WERI-Rb-1 (cell line): ENCODE measurements around the gene CLK1.
"Not testable (repeated sequence)": the region's sequence is repeated elsewhere in the genome, so short reads cannot be mapped to it uniquely, and the experiment has no call there.

Experiments
- DNase-seq: peaks from one replicate; pipeline ENCODE4 v3.0.0-alpha.2; 2020
- H3K27ac ChIP-seq: fragments of 250-450 bp; sonication (Bioruptor Pico); 2 replicates; pipeline ENCODE4 v1.5.1; 2020; ENCODE audit warnings: mild to moderate bottlenecking, moderate library complexity
- H3K27me3 ChIP-seq: fragments of 250-450 bp; sonication (Bioruptor Pico); 2 replicates; pipeline ENCODE4 v1.5.1; 2021; ENCODE audit warnings: mild to moderate bottlenecking, low read depth, moderate library complexity; ENCODE audit not compliant: insufficient read depth, severe bottlenecking
- H3K36me3 ChIP-seq: fragments of 250-450 bp; sonication (Bioruptor Pico); 2 replicates; pipeline ENCODE4 v1.5.1; 2020; ENCODE audit warnings: mild to moderate bottlenecking, moderate library complexity
- H3K4me3 ChIP-seq: 2 replicates; pipeline ENCODE4 v1.5.1; 2011; ENCODE audit warnings: low read depth, mild to moderate bottlenecking, control low read depth, low read length
- H3K9me3 ChIP-seq: fragments of 250-450 bp; sonication (Bioruptor Pico); 2 replicates; pipeline ENCODE4 v1.5.1; 2021; ENCODE audit warnings: mild to moderate bottlenecking, moderate library complexity; ENCODE audit not compliant: severe bottlenecking
- TF ChIP-seq, protein P1 (sequence below): IDR thresholded peaks from 2 replicates; pipeline ENCODE4 v1.5.1; 2011; ENCODE audit warnings: low read depth, mild to moderate bottlenecking, control low read depth, inconsistent platforms, low read length

CLK1 gene

DNA sequence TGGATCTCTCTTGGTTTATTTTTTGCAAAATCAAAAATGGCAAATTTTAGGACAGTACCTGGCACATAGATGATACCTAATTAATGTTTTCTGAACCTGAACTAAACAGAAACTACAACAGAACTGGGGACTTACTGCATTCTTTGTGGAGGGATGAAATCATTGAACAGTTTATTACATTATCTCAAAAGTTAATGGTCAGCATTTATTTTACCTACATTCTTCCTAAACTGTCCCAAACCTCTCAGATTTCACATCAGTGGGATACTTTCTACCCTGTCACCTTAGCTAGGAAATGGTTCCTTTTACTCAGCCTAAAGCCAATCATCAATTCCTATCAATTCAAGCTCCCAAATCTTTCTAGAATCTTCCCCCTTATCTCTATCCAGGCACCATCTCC, 35.0 kb upstream of the CLK1 start:
- no peaks in the 10 kb centered on the region for H3K9me3 ChIP-seq
- no peaks in the 10 kb centered on the region for H3K27me3 ChIP-seq
- H3K36me3 ChIP-seq = peaks cover 68% of the 10 kb centered on the region
- no peak overlapping the region for H3K27ac ChIP-seq
- H3K4me3 ChIP-seq = no peak overlapping the region
- TF ChIP-seq, protein P1, sequence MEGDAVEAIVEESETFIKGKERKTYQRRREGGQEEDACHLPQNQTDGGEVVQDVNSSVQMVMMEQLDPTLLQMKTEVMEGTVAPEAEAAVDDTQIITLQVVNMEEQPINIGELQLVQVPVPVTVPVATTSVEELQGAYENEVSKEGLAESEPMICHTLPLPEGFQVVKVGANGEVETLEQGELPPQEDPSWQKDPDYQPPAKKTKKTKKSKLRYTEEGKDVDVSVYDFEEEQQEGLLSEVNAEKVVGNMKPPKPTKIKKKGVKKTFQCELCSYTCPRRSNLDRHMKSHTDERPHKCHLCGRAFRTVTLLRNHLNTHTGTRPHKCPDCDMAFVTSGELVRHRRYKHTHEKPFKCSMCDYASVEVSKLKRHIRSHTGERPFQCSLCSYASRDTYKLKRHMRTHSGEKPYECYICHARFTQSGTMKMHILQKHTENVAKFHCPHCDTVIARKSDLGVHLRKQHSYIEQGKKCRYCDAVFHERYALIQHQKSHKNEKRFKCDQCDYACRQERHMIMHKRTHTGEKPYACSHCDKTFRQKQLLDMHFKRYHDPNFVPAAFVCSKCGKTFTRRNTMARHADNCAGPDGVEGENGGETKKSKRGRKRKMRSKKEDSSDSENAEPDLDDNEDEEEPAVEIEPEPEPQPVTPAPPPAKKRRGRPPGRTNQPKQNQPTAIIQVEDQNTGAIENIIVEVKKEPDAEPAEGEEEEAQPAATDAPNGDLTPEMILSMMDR = no peak
- DNase-seq = no peak

DNA sequence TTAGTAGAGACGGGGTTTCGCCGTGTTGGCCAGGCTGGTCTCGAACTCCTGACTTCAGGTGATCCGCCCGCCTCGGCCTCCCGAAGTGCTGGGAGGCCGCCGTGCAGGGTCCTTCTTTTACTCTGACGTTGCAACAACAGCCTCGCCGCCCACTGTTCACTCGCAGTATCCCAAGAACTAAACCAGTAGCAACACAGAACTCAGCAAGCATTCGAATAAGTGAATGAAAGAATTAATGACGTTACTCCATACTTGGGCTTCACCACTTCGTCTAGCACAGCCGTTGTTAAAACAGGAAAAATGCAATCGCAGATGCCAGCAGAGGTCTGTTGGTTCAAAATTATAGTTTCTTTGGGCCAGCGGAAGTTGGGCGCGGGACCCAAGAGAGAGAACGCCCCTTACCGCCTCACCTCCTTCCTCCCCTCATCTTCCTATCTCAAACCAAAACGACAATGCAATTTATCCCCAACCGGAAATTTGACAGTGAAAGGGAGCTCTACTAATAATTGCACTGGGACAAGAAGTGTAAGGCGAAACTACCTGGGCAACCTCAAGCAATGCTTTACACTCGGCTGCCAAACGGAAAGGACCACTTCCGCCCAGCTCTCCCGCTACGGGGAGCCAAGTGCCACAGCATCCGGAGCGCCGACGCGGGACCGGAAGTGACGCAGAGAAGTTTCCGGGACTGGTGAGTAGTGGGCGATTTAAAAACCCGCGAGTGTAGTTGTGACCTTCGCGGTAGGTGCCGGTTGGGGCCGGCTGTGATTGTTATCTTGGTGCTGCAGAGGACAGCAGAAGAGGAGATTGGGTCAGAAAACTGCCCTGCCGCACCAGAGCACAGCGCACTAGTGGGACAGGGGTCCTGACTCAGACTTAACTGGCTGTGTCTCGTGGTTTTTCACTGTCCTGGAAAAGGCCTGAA, 24.5 kb upstream of the CLK1 start, which contains the start of the genes NIF3L1 and PPIL3:
NIF3L1 (plus strand) TSS at position 668 of the 922 bp plus-strand sequence. CDS start 2,573 bp downstream, outside the sequence.
PPIL3 (minus strand) TSS at position 374 of the 922 bp plus-strand sequence. CDS start 1,462 bp downstream, outside the sequence.
- Histone ChIP-seq H3K27ac (peak within 1 kb of the TSS; percentile 91), H3K4me3 (peak within 1 kb of the TSS; percentile 99), H3K9me3 (no peaks in the 10 kb centered on the region), H3K27me3 (no peaks in the 10 kb centered on the region), H3K36me3 (peaks cover 29% of the 10 kb centered on the region)
- TF ChIP-seq, protein P1 = no peak
- peak; percentile 97 for DNase-seq

DNA sequence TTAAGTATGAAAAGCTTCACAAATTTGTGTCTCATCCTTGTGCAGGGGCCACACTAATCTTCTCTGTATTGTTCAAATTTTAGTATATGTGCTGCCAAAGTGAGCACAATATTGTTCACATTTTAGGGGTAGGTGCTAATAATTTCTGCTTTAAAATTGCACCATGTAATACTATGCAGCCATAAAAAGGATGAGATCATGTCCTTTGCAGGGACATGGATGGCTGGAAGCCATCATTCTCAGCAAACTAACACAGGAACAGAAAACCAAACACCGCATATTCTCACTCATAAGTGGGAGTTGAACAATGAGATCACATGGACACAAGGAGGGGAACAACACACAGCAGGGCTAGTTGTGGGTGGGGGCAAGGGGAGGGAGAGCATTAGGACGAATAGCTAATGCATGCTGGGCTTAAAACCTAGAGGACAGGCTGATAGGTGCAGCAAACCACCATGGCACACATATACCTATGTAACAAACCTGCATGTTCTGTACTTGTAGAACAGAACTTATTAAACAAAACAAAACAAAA, 17.3 kb upstream of the CLK1 start:
- not testable (repeated sequence) for H3K27ac ChIP-seq, H3K4me3 ChIP-seq, H3K9me3 ChIP-seq, DNase-seq, H3K27me3 ChIP-seq
- H3K36me3 ChIP-seq = peaks cover 46% of the 10 kb centered on the region

DNA sequence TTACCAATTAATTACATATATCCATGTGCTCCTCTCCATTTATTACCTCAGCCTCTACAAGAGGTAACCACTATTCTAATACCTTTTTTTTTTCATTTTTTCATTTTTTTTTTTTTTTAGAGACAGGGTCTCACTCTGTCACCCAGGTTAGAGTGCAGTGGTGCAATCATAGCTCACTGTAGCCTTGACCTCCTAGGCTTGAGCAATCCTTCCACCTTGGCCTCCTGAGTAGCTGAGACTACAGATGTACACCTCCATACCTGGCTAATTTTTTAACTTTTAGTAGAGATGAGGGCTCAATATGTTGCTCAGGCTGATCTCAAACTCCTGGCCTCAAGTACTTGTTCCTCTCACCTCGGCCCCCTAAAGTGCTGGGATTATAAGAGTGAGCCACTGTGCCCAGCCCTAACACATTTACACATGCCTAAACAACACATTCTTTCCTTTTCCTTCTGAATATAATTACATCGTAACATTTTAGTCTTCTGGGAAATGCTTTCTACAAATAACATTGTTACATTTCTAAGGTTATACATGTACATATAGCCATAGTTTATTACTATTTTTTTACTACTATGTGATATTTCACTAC, 13.9 kb upstream of the CLK1 start:
- H3K4me3 ChIP-seq = no peak overlapping the region
- H3K27me3 ChIP-seq = no peaks in the 10 kb centered on the region
- peaks cover 33% of the 10 kb centered on the region for H3K36me3 ChIP-seq
- TF ChIP-seq, protein P1 = no peak
- no peak overlapping the region for H3K27ac ChIP-seq
- DNase-seq = no peak
- no peaks in the 10 kb centered on the region for H3K9me3 ChIP-seq

DNA sequence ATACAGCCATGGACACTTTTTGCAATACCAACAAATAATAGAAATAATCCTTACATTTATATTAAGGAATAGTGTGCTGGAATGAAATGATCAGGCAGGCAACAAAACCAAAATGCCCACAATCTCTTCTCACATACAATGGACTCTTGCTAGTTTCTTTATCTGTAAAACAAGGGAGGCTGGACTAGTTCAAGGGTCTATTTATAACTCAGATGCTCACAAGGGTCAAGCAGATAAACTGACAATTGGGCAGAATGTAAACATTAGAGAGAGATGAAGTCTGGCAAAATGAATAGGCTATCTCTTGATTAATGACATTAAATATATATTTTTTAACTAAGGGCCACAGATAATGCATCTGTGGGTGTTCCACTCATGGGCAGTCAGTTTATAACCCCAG, 13.0 kb upstream of the CLK1 start:
- Histone ChIP-seq H3K27ac (no peak overlapping the region), H3K27me3 (no peaks in the 10 kb centered on the region), H3K4me3 (no peak overlapping the region), H3K36me3 (peaks cover 33% of the 10 kb centered on the region), H3K9me3 (no peaks in the 10 kb centered on the region)
- TF ChIP-seq, protein P1 = no peak
- no peak for DNase-seq

DNA sequence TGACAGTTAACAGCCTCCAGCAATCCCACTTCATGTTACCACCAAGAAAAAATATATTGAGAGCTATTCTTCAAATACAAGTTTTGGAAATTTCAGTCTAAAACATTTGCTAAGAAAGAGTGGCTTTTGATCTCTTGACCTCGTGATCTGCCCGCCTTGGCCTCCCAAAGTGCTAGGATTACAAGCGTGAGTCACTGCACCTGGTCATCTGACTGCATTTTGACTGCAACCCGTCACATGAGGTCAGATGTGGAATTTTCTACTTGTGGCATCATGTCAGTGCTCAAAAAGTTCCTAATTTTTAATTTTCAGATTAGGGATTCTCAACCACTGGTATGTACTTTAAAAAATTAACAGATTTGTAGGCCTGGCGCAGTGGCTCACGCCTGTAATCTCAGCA, 9.1 kb upstream of the CLK1 start:
- TF ChIP-seq, protein P1 = no peak
- Histone ChIP-seq H3K9me3 (no peaks in the 10 kb centered on the region), H3K36me3 (peaks cover 19% of the 10 kb centered on the region), H3K4me3 (no peak overlapping the region), H3K27me3 (no peaks in the 10 kb centered on the region), H3K27ac (no peak overlapping the region)
- DNase-seq = no peak
